GDM1 (cell line): Measurements from ENCODE around the gene CHKA.

Source experiments
- DNase-seq: peaks from one replicate; lab custom pipeline; 2025; lab: John Stamatoyannopoulos, UW

Gene CHKA

GRCh38 chr11:68031144-68031464 lies 90.1 kb downstream of the CHKA start:
- no peak for DNase-seq

GRCh38 chr11:68030318-68031143 lies 90.7 kb downstream of the CHKA start, which contains the start of gene NDUFS8:
Gene NDUFS8 (plus strand): TSS chr11:68030681. CDS start chr11:68032152, 1,471 bp downstream.
- peak; percentile 96 for DNase-seq

GRCh38 chr11:68028802-68029545 lies 92.2 kb downstream of the CHKA start:
- DNase-seq = no peak

GRCh38 chr11:68027667-68028066 lies 93.5 kb downstream of the CHKA start:
- no peak for DNase-seq

GRCh38 chr11:68026391-68027105 lies 94.6 kb downstream of the CHKA start:
- no peak for DNase-seq

- DNase-seq = no peak
Observed at GRCh38 chr11:68025047-68025446, 96.1 kb downstream of the CHKA start.

- no peak for DNase-seq
Observed at GRCh38 chr11:68024508-68024907, 96.7 kb downstream of the CHKA start.

GRCh38 chr11:68022531-68022930 lies 98.7 kb downstream of the CHKA start:
- no peak for DNase-seq

- no peak for DNase-seq
Observed at GRCh38 chr11:68021167-68021787, 99.9 kb downstream of the CHKA start.

- no peak for DNase-seq
Observed at GRCh38 chr11:68020575-68020974, 100.6 kb downstream of the CHKA start.

GRCh38 chr11:68019486-68019885 lies 101.7 kb downstream of the CHKA start:
- no peak for DNase-seq

- no peak for DNase-seq
Observed at GRCh38 chr11:68018730-68019190, 102.4 kb downstream of the CHKA start.

- DNase-seq = no peak
Observed at GRCh38 chr11:68017980-68018729, 103.0 kb downstream of the CHKA start.

GRCh38 chr11:68016904-68017817 lies 104.0 kb downstream of the CHKA start:
- DNase-seq = no peak

- DNase-seq = no peak
Observed at GRCh38 chr11:68016161-68016903, 104.9 kb downstream of the CHKA start.

GRCh38 chr11:68015467-68015866 lies 105.7 kb downstream of the CHKA start:
- no peak for DNase-seq

- no peak for DNase-seq
Observed at GRCh38 chr11:68014947-68015447, 106.2 kb downstream of the CHKA start.

GRCh38 chr11:68014157-68014946 lies 106.8 kb downstream of the CHKA start:
- DNase-seq = no peak
